MCF 10A (cell line): Measurements from ENCODE around the gene COL26A1. TPM values are rescaled to one million over a fixed set of nuclear protein-coding genes. Genes with fewer than 3 reads are reported as not detected.

Experiments used
- BruUV-seq: library from RNA; stranded (reverse); fragments of 400-500 nt; replicated peaks from 2 replicates; lab custom pipeline; 2021; lab: Mats Ljungman, UMichigan
- CTCF ChIA-PET: fragments of 300-600 bp; sonication (Branson Sonifier 250); formaldehyde crosslinking; extraction: SDS; loops from one replicate; lab custom pipeline; 2021; ENCODE audit warnings: antibody characterized with exemption, inconsistent platforms; lab: Yijun Ruan, JAX
- POLR2A ChIA-PET: fragments of 300-600, 350-650 bp; sonication (Branson Sonifier 250); formaldehyde crosslinking; extraction: SDS; loops from one replicate; lab custom pipeline; 2020; ENCODE audit warnings: antibody characterized with exemption, inconsistent platforms; lab: Yijun Ruan, JAX
- DNase-seq: peaks from one replicate; pipeline ENCODE4 v3.0.0-alpha.2; 2018; ENCODE audit not compliant: unreplicated experiment
- H3K27ac Mint-ChIP-seq: one replicate; pipeline ENCODE4 v1.8.0; 2022; ENCODE audit warnings: mild to moderate bottlenecking, low read depth, mixed read lengths; ENCODE audit not compliant: unreplicated experiment
- H3K27me3 Mint-ChIP-seq: one replicate; pipeline ENCODE4 v1.8.0; 2022; ENCODE audit warnings: mixed read lengths; ENCODE audit not compliant: insufficient read depth, unreplicated experiment
- H3K36me3 Mint-ChIP-seq: one replicate; pipeline ENCODE4 v1.8.0; 2022; ENCODE audit warnings: mild to moderate bottlenecking, moderate library complexity, mixed read lengths; ENCODE audit not compliant: insufficient read depth, unreplicated experiment
- H3K4me1 Mint-ChIP-seq: one replicate; pipeline ENCODE4 v1.8.0; 2022; ENCODE audit warnings: mixed read lengths; ENCODE audit not compliant: insufficient read depth, unreplicated experiment
- H3K4me3 Mint-ChIP-seq: one replicate; pipeline ENCODE4 v1.8.0; 2022; ENCODE audit warnings: mild to moderate bottlenecking, moderate library complexity, mixed read lengths; ENCODE audit not compliant: unreplicated experiment
- H3K9me3 Mint-ChIP-seq: one replicate; pipeline ENCODE4 v1.8.0; 2022; ENCODE audit warnings: mixed read lengths; ENCODE audit not compliant: unreplicated experiment
- CTCF ChIP-seq: fragments of 200-600 bp; IDR thresholded peaks from one replicate; pipeline ENCODE4 v1.8.0; 2022; ENCODE audit warnings: antibody characterized with exemption, mild to moderate bottlenecking; ENCODE audit not compliant: unreplicated experiment
- intact Hi-C: fragments of 100-400 bp; cut with micrococcal nuclease; formaldehyde crosslinking; loops from 2 replicates; pipeline ENCODE4 v1.14.1; 2022
- total RNA-seq: library from RNA; stranded (reverse); gene quantifications from 2 replicates; pipeline ENCODE4 v1.2.3, GENCODE V29; 2022

COL26A1 gene
- total RNA-seq, 1 experiment from 2014 or later = not detected

GRCh38 chr7:101572156-101572555 is 209.5 kb downstream of the COL26A1 start:
- Mint-ChIP-seq H3K27me3 (peaks cover 73% of the 10 kb centered on the region), H3K9me3 (peaks cover 9% of the 10 kb centered on the region), H3K4me3 (no peak overlapping the region), H3K36me3 (no peaks in the 10 kb centered on the region), H3K27ac (no peak overlapping the region), H3K4me1 (no peaks in the 10 kb centered on the region)
- no peak for DNase-seq
- CTCF ChIA-PET = interaction anchor here (0.7 kb wide), 1 partner anchor 129 kb away, joined by 3 read pairs; no protein-coding TSS in a partner anchor
- POLR2A ChIA-PET = no interaction called here
- no peak for TF ChIP-seq CTCF
- intact Hi-C loops = no loop called here
- BruUV-seq = no TSS peak

- POLR2A ChIA-PET = interaction anchor here (0.6 kb wide), 1 partner anchor 237 kb away, joined by 3 read pairs; no protein-coding TSS in a partner anchor
- CTCF ChIA-PET = interaction anchor here (0.6 to 1.8 kb wide), 4 partner anchors 8 to 184 kb away, joined by 3 to 6 read pairs (median 4); no protein-coding TSS in a partner anchor
- intact Hi-C loops = no loop called here
- Mint-ChIP-seq H3K4me1 (no peaks in the 10 kb centered on the region), H3K27ac (no peak overlapping the region), H3K4me3 (no peak overlapping the region), H3K9me3 (peaks cover 9% of the 10 kb centered on the region), H3K27me3 (peaks cover 48% of the 10 kb centered on the region), H3K36me3 (no peaks in the 10 kb centered on the region)
- BruUV-seq = no TSS peak
- no peak for DNase-seq
- TF ChIP-seq CTCF = no peak
These were observed 212.5 kb downstream of the COL26A1 start for GRCh38 chr7:101575168-101575567.

- POLR2A ChIA-PET = no interaction called here
- H3K4me1 Mint-ChIP-seq = no peaks in the 10 kb centered on the region
- intact Hi-C loops = no loop called here
- no peak for TF ChIP-seq CTCF
- H3K9me3 Mint-ChIP-seq = peaks cover 9% of the 10 kb centered on the region
- H3K27ac Mint-ChIP-seq = no peak overlapping the region
- H3K36me3 Mint-ChIP-seq = no peaks in the 10 kb centered on the region
- CTCF ChIA-PET = interaction anchor here (0.6 to 1.5 kb wide), 3 partner anchors 20 to 86 kb away, joined by 3 to 6 read pairs (median 3); no protein-coding TSS in a partner anchor
- BruUV-seq = no TSS peak
- H3K27me3 Mint-ChIP-seq = peaks cover 43% of the 10 kb centered on the region
- H3K4me3 Mint-ChIP-seq = no peak overlapping the region
- no peak for DNase-seq
These were observed 213.0 kb downstream of the COL26A1 start for GRCh38 chr7:101575721-101576120.

- Mint-ChIP-seq H3K4me1 (no peaks in the 10 kb centered on the region), H3K9me3 (peaks cover 9% of the 10 kb centered on the region), H3K36me3 (no peaks in the 10 kb centered on the region), H3K27me3 (peaks cover 30% of the 10 kb centered on the region), H3K27ac (no peak overlapping the region), H3K4me3 (no peak overlapping the region)
- TF ChIP-seq CTCF = no peak
- ChIA-PET POLR2A (interaction anchor here (0.6 kb wide), 1 partner anchor 423 kb away, joined by 3 read pairs; no protein-coding TSS in a partner anchor), CTCF (interaction anchor here (0.8 kb wide), 2 partner anchors 19 to 77 kb away, joined by 3 read pairs; no protein-coding TSS in a partner anchor)
- DNase-seq = no peak
- intact Hi-C loops = no loop called here
- no TSS peak for BruUV-seq
These were observed 214.3 kb downstream of the COL26A1 start for GRCh38 chr7:101576998-101577397.
